Inflammatory macrophage treated with lipopolysaccharide for 1 hour (primary cell): ENCODE measurements around the gene A4GALT.

Source experiments
- DNase-seq, 2 donors: peaks; one replicate each; pipeline ENCODE4 v3.0.0-alpha.2; 2020 to 2022

Gene A4GALT

DNA sequence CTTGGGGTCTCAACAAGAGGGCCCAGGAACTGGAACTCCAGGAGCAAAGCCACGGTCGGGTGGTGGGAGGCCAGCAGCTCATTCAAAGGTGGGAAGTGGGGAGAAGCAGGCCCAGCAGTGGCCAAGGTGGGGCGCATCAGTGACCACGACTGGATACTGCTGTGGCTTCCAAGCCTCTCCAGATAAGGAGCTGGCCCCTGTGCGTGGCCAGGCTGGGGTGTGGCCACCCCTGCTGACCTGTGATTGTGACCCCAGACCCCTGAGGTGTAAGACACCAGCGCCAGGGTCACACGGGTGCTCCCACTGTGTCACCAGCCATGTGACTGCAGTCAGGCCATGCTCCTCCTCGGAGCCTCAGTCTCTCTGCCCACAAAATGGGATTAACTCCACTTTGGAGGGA is 20.3 kb downstream of the A4GALT start:
- DNase-seq, result no peak

DNA sequence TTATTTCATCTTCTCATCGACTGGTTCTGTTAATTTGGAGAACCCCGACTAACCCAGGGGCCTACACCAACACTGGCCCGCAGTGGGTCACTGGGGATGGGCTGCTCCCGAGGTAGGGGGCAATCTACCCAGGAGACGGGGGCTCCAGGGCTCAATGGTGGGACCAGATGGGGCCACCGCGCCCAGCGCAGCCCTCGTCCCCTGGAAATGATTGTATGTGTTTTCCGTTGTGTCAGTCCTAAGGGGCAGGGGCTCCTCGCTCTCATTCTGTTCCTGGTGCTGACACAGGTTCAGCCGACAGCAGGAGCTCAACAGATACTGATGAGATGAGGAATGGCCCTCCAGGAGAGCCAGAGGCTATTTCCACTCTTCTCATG is 20.7 kb downstream of the A4GALT start:
- no peak for DNase-seq

DNA sequence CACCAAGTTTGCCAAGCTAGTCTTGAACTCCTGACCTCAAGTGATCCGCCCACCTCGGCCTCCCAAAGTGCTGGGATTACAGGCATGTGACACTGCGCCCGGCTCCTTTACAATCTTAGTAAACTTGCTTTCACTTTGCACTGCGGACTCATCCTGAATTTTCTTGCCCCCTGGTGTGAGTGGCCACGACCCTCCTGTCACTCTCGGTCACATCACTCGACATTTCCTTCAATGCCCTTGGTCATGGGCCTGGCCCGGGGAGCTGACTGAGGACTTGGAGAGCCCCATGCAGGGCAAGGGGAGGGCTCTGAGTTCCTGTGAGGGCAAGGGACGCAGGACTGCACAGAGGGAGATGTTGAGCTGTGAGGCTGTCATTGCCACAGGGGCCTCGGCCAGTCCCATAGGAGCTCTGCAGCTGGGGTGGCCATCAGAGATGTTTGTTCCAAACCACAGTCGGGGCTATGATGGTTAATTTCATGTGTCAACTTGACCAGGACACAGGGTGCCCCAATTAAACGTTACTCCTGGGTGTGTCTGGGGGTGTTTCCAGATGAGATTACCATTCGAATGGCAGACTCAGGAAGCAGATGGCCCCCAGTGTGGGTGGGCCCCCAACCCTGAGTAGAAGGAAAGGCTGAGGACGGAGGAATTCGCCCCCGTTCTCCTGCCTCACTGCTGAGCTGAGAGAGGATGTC is 21.2 kb downstream of the A4GALT start:
- no peak for DNase-seq

DNA sequence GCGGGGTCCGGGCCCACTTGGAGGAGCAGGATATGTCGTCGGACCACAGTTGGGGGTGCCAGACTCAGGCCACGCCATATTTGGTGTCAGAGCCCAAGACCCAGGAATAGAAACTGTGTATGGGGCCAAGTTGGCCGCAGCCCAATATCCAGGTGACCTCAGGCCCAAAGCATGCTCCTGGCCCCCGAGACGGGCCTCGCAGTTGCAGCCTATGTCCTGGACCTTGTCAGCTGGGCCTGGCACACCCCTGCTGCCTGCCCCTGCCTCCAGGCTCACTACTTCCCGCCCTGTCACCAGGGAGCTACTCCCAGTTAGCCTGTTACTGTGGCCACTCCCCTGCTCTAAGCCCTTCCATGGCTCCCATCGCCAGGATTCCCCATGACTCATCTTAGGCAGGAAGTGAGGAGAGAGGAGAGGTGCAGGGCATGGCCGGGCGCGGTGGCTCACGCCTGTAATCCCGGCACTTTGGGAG is 23.1 kb downstream of the A4GALT start:
- DNase-seq, result peak in 1 of 2 donors; percentile 35

DNA sequence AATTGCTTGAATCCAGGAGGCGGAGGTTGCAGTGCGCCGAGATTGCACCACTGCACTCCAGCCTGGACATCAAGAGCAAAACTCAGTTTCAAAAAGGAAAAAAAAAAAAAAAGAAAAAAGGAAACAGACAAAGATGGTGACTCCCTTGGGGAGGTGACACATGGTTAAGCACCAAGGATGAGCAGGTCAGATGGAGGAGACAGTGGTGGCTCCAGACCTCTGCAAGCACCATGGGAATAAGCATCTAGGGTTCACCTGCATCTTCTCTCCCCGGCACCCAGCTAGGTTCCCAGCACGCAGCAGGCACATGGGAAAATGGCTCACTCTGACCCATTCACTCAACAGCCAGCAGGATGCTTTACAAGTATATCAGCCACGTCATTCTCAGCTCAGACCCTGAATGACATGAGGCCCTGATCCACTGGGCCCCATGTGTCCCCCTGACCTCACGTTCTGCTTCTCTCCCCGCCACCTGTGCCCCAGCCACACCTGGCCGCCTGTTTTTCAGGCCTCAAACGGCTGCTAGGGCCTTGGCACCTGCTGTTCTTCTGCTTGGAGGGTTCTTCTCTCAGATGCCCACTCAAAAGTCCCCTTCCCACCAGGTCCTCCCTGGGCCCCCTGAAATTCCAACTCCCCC is 24.2 kb downstream of the A4GALT start:
- no peak for DNase-seq

DNA sequence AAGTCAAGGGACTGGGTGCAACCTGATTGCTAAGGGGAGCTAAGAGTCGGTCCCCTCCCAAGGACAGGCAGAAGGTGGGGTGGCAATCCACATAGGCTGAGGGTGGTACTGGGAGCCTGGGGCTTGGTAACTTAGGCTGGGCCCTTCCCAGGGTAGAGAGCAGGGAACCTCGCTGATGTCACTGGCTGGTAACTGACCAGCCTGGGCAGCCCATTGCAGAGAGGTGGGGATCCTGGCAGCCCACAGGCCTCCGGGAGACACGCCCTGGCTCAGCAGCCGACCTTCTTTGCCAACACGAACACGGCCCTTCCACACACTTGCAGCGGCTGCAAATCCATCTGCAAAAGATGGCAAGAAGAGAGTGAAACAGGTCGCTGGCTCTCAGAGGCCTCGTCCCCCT is 25.4 kb downstream of the A4GALT start:
- no peak for DNase-seq

DNA sequence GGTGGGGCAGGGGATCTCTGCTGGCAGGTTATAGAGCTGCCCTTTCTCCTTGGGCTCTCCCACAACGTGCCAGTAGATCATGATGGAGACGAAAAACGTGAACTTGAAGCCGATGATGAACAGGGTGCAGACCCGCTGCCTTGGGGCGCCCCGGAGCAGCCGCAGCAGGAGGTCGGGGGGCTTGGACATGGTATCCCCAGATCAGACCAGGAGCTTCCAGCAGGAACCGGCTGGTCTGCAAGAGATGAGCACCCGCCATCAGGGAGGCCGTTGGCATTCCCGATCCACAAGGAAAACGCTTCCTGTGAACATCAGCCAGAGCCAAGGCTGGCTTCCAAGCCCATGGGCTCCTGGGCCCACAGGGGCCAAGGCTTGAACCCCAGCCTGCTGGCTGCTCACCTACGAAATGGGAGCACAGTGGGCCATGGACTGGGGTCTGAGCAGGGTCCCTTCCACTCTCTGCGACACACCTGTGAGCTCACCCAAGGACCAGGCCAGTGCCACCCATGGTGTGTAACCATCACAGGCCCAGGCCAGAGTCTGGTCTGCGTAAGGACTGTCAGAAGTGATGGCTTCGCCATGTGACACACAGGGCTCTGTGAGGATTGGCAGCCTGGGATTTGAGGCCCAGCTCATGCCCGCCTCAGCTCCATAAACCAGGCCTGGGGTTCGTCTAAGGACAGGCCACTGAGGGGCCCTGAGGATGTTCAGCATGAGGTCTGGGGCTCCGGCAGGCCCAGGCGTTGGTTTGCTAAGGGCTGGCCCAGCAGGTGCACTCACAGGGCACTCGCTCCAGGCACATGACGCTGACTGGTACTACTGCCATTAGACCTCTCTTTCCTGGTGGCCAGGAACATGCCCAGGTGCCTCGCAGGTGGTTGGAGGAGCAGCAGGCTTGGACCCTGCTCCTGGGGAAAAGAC is 26.6 kb downstream of the A4GALT start:
- no peak for DNase-seq

DNA sequence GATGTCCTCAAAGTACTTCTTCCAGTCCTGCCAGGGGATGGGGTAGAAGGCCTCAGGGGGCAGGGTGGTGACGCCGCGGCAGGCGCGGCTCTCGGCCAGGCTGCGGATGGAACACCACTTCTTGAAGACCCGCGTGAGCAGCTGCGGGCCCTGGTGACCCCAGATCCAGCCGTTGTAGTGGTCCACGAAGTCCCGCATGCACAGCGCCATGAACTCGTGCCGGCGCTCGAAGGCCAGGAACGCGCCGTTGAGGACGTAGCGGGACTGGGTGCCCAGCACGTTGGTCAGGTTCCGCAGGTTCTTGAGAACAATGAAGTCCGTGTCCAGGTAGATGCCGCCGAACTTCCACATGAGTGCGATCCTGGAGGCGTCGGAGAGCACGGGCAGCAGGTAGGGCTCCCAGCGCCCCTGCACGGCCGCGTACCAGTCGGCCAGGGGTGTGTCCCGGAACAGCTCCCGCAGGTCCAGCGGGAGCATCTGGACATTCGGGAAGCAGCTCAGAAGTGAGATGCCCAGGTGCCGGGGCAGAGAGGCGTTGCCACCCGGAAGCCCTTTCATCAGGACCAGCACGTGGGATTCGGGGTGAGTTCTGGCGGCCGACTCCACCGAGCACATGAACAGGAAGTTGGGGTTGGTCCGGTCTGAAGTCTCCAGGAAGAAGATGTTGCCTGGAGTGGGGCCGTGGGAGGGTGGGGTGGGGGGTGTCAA is 27.5 kb downstream of the A4GALT start:
- no peak for DNase-seq

DNA sequence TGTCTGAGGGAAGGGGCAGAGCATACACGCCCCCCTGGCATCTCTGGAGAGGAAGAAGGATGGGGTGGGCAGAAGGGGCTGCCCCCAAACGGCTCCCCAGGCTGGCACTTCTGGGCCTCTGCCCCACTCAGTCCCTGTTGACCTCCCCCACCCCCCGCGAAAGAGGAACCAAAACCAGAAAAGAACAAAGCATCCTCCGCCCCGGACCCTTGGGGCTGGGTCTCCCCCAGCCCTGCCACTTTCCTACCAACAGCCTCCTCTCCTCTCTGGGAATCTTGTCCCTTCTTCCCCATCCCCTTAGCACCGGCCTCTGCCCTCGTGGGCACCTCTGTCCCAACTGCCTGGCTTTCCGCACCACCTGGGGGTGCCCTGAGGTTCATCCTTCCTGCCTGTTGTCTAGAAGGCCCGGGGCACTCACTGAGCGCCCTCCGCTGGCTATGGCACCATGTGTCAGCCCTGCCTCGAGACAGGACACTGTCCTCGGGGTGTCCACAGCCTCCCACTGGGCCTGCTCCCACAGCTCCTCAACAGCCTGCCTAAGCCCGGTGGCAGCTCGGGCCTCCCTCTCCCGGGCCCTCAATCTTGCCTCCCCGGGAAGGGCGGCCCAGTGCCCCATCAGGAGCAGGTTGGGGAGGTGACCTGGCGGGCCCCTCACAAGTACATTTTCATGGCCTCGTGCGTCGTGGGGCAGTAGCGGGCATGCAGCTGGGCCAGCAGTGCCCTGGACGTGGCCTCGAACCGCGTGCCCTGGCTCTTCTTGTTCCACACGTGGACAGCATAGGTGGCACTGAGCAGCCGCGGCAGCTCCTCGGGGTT is 28.2 kb downstream of the A4GALT start:
- peak; percentile 38 to 40 for DNase-seq

DNA sequence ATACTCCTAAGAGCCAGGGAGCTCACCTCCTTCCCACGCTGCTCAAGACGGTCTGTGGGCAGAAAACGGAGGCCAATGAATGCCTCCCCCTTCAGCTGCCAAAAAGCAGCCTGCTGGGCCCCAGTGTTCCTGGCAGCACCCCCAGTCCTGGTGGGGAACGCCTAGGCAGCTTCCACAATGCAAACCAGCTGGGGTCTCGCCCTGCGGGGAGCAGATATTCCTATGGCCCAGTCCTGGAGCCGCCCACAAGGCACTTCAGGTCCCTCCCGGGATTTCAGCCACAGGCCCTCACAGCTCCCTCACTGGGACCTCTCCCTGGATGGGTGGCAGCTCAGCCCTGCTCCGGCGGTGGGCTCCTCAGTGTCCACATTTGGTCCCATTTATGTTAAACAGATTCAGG is 29.2 kb downstream of the A4GALT start:
- no peak for DNase-seq

DNA sequence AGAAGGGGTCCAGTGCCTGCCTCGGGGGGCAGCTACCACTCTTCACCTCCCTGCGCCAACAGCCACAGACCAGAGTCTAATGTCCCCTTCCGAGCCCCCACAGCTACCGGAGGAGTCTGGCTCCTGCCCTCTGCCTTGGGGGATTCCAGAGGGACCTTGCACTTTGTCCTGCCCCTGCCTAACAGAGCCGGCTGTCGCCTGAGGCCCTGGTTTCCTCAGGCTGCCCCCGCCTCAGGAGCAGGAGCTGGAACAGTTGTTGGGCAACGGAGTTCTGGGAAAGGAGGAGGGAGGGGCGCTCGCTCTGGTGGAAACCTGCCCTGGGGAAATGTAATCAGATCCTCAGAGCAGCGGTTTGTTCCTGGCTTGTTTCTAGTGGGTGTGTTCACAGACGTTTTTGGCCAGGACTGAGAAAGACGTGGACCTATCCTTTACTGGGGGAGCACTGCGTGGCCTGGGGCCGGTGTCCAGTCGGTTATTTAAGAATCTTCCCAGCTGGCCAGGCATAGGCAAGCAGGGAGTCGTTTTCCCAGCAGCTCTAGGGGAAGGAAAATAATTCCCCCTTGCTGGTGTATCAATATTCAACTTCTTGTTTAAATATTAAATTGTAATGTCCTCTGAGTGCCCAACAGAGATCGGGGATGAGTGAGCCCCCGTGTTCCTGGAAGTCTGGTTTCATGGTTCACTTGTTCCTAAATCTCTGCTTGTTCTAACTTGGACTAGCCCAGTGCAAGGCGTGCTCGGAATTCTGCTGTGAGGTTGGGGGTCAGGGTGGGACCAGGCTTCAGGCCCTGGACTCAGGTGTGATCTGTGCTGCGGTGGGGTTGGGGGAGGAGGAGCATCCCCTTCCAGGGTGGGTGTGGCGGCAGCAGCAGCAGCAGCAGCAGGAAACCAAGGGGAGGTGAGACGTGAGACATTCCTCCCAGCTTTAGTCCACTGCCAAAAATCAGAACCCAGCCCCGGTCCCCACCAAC is 32.1 kb downstream of the A4GALT start:
- DNase-seq, result no peak

DNA sequence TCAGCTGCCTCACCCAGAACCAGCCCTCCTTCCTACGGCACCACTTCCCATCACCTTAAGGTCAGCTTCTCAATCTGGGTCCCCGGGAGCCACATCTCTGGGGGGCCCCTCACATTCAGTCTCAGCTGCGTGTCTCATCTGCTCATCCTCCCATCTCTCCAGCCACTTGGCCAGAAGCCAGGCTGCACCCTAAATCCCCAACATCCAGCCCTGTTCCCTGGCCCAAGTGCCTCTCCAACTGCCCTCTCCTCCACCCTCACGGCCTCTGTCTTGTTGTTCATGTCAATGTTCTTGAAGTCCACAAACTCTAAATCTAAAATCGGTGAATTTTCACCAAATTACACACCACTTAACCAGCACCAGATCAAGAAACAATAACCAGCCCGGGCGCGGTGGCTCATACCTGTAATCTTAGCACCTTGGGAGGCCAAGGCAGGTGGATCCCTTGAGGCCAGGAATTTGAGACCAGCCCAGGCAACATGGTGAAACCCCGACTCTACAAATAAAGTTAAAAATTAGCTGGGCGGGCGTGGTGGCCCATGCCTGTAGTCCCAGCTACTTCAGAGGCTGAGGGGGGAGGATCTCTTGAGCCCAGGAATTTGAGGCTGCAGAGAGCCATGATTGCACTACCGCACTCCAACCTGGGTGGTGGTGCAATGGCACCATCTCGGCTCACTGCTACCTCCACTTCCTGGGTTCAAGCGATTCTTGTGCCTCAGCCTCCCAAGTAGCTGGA is 33.7 kb downstream of the A4GALT start:
- DNase-seq, result no peak

DNA sequence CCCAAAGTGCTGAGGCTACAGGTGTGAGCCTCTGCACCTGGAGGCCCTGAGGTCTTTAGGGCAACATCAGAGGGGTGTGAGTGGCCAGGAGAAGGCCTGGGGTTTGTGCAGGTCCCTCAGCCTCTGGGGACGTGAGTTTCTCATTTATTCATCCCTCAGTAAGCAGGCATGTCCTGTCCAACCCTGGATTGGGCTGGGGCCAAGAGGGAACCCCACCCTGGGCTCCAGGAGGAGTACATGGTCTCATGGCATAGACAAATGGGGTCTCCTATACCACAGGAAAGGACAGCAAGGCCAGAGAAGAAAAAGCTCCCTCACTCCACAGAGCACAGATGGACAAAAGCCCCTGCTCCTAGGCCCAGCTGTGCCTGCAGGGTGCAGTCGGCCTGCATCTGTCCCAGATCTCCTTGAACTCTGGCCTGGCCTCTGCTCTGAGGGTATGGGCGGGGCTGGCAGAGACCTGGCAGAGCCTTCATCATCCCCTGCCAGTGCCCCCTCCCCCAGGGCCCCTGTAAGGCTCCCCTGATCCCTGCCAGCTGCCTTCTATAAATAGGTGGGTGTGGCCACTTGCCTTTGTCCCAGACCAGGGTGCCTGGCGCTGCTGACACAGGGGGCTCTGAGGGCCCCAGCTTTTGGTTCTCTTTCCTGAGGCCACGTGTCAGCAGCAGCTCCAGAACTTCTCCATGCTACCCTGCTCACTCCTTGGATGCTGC is 34.6 kb downstream of the A4GALT start:
- no peak for DNase-seq

DNA sequence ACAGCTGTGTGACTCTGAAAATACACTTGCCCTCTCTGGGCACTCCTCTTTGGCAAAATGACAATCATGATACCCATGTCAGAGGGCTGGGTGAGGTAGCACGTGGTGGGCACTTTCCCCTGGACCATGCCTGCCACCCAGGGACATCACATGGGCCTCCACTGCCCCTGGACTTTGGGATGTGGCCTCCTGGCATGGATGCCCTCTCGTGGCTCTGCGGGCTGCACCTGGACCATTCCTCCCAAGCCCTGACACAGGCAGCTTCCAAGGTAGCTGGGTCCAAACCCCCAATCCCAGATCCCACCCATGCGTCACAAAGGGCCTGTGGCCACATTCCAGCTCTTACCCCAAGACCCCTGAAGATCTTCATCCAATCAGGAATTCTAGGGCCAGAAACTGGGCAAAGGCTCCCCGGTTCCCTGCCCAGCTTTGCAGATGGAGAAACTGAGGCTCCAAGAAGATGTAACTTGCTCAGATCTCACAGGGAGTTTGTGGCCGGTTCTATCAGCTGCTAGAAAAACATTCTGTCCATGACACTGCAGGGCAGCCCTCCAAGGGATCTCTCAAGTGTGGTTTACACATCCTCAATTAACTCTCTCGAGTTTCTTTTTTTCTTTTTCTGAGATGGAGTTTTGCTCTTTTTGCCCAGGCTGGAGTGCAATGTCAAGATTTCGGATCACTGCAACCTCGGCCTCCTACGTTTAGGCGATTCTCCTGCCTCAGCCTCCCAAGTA is 36.0 kb downstream of the A4GALT start:
- DNase-seq, result no peak

DNA sequence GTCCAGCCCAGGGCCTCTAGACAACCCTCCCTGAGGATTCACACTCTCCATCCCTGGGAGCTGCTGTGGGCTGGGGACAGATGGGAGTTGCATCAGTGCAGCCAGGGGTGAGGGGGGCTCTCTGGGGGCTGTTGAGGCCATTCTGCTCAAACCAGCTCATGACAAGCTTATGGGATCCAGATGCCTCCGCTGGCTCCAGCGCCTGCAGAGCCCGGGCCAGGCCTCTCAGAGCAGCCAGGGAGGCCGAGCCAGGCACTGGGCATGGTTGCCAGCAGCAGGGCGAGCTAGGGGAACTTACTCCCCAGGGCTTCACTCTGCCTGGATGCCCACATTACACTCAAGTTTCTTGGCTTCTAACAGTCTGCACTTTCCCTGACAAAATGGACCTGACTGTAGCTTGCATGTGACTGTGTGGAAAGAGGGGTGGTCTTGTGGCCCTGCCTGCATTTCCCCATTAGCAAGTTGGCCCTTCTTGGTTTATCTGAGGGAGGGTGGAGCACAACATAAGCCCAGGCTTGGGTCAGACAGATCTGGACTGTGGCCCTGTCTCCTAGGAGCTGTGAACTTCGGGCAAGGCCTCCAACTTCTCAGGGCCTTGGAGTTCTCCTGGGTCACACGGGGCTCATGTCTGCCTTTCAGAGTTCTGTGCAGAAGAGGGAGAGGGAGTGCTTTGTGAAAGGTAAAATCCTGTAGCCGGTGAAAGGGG is 36.9 kb downstream of the A4GALT start:
- no peak for DNase-seq

DNA sequence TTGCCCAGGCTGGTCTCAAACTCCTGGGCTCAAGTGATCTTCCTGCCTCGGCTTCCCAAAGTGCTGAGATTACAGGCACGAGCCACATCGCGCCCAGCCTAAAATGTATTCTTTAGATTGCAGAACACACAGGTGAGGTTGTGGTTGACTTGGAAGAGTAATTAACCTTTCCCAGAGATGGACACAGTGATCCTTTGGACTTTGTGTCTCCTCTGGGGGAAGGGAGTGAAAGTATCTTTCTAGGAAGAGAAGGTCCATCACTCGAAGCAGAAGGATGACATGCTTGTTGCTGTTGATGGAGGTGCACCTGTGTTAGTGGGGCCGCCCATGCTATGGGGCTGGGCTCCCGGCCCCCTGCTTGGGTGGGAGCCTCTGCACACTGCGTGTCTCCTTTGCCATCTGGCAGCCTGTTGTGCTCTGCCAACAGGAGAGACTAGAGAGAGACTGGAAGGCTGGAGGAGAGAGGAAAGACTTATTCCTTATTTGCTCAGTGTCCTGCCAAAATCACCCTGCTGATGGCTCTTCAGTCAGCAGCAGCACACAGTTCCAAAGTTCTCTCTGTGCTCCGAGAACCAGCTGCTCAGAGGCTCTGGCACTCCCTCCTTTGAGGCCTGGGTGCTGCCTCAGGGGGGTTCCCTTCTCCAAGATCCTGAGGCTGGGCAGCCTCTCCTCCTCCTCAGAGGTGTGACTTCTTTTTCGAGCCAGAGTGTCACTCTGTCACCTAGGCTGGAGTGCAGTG is 38.4 kb downstream of the A4GALT start:
- DNase-seq, result no peak

DNA sequence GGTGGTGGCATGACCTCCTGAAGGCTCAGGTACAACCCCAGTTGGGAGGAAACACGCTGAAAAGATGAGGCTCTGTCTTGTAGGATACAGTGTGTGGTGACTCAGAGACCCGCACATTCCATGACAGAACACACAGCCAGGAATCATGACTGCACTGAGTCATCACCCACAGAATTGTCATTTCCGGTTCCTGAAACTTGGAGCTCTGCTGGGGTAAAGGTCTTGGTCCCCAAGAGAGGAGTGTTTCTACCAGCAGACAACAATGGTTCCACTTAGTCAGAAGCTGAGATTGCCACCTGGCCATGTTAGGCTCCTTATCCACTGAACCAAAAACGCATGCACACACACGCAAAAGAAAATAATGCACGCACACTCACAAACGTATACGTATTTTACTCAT is 40.0 kb downstream of the A4GALT start:
- peak; percentile 94 to 95 for DNase-seq
